Fibroblast of mammary gland (primary cell): ENCODE data around the gene IRF4.

Experiments used
- DNase-seq: peaks from one replicate; pipeline ENCODE4 v3.0.0-alpha.2; 2010; ENCODE audit warnings: low read depth
- H3K4me3 ChIP-seq: 2 replicates; pipeline ENCODE4 v1.5.1; 2011; ENCODE audit warnings: low read depth, mild to moderate bottlenecking, low read length, moderate library complexity; ENCODE audit not compliant: control insufficient read depth
- TF ChIP-seq, protein P1 (sequence below): conservative IDR thresholded peaks from 2 replicates; pipeline ENCODE4 v1.5.1; 2011; ENCODE audit warnings: low read depth, low read length, inconsistent platforms; ENCODE audit not compliant: control insufficient read depth, insufficient read depth

The IRF4 gene

DNA sequence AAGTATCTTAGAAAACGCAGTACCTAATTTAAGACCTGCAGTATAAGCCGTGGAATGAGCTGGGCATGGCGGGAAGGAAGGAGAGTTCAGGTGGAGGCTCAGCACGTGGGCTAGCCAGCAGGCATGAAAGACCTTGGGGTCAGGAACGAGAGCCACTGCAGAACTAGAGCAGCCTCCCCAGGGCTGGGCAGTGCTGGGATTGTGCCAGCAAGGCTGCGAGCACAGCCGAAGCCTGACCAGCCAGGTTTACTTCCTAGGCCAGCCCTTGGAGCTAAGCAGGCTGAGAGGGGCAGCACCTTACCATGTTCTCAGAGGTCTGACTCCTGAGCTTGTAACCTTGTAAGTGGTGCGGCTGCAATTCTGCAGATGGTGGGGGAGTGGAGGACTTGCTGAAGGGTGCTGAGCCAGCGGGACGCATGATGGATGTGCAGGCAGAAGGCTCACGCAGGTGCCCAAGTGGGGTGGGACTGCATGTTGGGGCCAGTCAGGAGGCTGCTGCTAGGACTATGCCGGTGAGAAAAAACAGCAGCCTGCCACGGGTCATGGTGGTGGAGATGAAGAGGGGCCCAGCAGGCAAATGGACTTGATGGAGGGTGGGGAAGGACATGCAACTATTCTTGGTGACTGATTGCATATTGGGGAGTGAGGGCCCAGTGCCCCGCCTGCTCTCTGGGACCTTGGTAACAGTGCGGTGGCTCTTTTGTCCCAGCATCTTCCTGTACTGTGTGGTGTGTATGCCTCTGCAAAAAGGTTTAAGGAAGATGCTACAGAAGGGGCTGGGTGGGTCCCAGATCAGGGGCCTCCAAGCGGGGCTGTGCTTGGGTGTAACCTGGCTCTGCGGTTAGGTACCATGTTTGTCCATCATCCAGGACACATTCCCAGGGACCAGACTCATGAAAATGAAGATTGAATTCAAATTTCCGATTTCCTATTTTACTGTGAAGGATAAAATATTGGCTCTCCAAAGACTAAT lies 37.6 kb upstream of the IRF4 start:
- no peak for DNase-seq
- TF ChIP-seq, protein P1, sequence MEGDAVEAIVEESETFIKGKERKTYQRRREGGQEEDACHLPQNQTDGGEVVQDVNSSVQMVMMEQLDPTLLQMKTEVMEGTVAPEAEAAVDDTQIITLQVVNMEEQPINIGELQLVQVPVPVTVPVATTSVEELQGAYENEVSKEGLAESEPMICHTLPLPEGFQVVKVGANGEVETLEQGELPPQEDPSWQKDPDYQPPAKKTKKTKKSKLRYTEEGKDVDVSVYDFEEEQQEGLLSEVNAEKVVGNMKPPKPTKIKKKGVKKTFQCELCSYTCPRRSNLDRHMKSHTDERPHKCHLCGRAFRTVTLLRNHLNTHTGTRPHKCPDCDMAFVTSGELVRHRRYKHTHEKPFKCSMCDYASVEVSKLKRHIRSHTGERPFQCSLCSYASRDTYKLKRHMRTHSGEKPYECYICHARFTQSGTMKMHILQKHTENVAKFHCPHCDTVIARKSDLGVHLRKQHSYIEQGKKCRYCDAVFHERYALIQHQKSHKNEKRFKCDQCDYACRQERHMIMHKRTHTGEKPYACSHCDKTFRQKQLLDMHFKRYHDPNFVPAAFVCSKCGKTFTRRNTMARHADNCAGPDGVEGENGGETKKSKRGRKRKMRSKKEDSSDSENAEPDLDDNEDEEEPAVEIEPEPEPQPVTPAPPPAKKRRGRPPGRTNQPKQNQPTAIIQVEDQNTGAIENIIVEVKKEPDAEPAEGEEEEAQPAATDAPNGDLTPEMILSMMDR: no peak
- no peak overlapping the region for H3K4me3 ChIP-seq

DNA sequence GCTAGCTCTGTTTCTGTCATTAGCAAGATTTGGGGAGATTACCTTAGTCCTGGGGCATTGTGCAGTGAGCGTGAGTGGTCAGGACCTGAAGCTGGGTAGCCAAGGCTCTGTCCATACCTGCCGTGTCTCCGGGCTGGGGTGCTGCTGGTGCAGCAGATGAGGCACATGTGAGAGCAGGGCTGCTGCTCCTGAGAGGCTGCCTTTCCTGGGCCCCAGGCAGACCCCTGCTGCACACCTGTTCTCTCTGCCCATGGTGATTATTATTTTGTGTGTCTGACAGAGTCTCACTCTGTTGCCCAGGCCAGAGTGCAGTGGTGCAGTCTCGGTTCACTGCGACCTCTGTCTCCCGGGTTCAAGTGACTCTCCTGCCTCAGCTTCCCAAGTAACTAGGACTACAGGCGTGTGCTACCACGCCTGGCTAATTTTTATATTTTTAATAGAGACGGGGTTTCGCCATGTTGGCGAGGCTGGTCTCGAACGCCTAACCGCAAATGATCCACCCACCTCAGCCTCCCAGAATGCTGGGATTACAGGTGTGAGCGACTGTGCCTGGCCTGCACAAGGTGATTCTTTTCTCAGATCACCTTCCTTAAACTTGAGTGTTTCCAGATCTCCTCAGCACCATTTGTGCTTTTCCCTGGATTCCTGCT lies 36.8 kb upstream of the IRF4 start:
- H3K4me3 ChIP-seq: no peak overlapping the region
- DNase-seq: no peak
- TF ChIP-seq, protein P1: no peak

DNA sequence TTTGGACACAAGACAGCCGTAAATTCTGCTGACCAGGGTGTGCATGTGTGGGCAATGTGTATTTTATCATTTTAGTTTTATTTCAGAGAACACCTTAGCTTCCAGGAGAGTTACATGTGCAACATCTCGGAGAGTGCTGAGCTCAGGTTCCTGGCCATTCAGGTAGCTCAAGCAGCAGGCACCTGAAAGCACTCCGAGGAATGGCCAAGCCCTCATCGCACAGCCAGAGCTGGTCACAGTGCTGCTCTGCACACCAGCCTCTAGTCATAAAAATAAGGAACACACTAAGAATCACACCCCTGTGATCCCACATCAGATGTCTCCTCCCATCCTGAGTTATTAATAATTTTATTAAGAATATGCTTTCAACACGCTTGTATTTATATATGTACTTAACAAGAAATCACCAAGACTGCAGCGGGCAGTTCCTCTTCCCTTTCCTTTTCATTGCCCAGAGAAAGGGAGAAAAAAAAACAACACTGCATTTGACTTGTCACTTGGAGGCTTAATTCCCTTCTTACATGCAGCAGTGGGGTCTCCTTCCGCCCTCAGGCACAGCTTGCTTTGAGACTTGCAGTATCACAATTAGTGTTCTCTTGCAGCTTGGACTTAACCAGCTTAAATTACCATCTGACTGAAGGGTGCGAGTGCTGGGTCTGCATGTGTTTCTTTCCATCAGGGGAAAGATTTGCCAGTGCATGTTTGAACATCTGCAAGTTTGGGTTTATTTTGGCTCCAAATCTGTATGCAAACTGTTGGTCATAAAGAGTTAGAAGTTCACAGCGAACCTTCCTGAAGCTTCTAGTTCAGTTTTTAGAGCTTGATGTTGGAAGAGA lies 36.0 kb upstream of the IRF4 start:
- H3K4me3 ChIP-seq: no peak overlapping the region
- DNase-seq: no peak
- TF ChIP-seq, protein P1: no peak

DNA sequence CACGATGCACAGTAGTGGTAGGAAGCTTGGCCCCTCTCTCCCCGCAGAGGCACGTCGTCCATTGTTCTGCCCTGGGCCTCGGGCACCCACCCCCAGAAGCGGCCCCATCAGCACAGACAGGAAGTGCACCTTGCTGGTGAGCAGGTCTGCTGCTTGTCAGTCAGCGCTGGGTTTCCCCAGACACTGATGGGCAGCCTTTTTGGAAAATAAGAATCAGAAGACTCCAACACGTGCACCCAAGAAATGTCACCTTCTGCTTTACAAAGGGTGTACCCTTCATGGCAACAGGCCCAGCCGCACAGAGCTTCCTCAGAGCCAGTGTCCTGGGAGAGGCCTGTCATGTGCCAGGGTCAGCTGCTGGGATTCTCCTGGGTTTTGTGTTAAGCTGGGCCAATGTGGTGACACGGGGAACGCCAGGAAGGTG lies 34.7 kb upstream of the IRF4 start:
- TF ChIP-seq, protein P1: no peak
- H3K4me3 ChIP-seq: no peak overlapping the region
- no peak for DNase-seq

DNA sequence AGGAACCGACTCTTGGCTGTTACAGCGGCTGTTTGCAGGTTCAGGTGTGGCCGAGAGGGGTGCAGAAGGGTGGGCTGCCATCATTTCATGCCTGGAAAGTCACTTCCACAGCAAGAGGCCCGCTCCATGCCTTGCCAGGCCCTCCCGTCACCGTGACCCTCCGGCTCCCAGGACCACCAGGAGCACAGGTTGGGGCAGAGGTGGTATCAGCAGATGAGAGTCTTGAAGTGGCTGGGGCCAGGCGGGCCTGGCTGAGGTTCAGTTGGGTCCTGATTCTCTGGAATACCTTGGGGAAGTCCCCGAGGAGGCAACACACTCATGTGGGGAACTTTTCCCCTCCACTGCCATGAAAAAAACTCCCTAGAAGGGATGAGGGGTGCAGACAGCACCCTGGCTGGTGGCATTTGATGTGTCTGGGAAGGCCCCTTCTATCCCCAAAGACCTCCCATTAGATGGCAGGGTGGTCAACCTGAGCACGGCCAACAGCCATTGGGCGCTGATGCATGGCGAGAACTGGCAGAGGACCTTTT lies 34.2 kb upstream of the IRF4 start:
- no peak overlapping the region for H3K4me3 ChIP-seq
- TF ChIP-seq, protein P1: no peak
- DNase-seq: no peak

DNA sequence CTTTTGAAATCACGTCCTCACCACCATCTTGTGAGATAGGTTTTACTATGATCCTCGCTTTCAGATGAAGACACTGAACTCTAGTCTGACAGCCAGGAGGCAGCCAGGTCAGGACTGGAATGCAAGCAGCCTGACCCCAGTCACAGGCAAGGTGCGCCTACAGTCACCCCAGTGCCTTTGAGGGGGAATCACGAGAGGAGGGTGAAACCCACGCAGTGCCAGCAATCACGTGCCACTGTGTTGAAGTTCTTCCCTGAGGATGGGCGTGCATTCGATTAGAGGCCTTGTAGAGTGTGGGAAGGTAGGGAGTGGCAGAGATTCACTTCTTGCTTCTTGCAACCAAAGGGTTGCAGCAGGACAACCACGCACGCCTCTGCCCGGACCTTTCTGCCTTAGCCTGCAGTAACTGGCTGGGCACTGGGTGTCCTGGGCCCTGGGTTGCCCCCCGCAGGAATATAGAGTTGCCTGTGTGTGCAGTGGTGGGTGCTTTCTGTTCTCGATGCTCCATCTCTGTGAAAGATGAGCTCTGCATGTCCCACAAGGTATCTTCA lies 33.7 kb upstream of the IRF4 start:
- DNase-seq: no peak
- no peak overlapping the region for H3K4me3 ChIP-seq
- TF ChIP-seq, protein P1: no peak
